Islet precursor cell (in vitro differentiated cells): ENCODE results near the gene CCDC28B.
A peak's percentile ranks its signal among the peaks of the same experiment; 100 is the strongest.

Source experiments
- DNase-seq: peaks from one replicate; pipeline ENCODE4 v3.0.0-alpha.2; 2018

CCDC28B gene

GRCh38 chr1:32195531-32195930 lies 4.9 kb upstream of the CCDC28B start:
- DNase-seq: no peak

DNA sequence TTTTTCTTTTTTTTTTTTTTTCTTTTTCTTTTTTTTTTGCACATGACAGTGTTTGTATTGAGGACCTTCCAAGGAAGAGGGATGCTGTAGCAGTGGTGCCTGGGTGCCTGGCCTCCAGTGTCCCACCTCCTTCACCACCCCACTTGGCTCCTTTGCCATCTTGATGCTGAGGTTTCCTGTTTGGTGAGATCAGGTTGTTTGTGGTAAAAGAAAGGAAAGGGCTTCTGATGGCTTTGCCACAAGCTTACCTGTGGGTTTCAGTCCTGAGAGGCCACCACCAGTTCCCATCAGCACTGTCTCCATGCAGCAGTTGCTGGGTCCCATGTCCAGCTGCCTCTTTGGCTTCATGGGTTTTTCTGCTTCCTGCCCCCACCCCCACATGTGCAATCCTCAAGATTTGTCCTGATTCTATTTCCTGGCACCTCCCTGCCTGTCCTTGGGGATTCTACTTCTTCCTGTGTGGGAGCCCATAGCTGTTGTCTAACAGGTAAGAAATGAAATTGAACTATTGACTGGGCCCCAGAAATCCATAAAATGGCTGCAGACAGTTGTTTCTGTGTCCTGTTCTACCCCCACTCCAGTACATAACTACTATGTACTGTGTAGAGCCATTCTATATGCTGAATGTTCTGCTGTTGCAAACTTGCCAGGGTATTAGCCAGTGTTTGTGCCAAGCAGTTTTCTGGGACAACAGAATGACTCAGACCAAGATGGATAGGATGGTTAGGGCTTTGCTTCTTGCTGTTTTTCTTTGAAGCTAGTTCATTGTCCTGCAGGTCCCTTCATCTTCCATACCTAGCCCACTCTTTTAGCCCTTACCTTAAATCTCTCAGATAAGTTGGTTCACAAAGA lies 4.2 kb upstream of the CCDC28B start:
- DNase-seq: no peak

DNA sequence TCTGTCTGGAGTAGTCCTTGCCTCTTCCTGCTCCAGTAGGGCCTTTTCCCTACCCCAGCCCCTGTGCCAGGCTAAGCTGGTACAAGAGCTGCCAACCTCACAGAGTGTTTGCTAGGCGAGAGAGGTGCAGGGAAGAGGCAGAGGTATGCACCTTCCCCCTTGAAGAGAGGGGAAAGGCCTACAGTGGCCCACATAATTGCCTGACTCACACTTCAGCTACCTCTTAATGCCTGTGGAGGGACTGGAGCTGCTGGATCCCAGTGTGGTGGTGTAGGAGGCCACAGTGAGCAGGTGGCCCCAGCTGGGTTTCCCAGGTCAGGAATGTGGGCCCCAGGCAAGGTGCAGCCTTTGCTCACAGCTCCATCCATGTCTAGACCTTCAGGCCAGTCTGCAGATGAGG lies 3.3 kb upstream of the CCDC28B start:
- DNase-seq: peak; percentile 72

GRCh38 chr1:32197837-32198236 lies 2.6 kb upstream of the CCDC28B start:
- DNase-seq: no peak

- DNase-seq: no peak
Measured at GRCh38 chr1:32198237-32199042, 2.0 kb upstream of the CCDC28B start.

- no peak for DNase-seq
Measured at GRCh38 chr1:32199043-32199716, 1.2 kb upstream of the CCDC28B start.

GRCh38 chr1:32199717-32200072 lies 700 bp upstream of the CCDC28B start:
- DNase-seq: no peak

DNA sequence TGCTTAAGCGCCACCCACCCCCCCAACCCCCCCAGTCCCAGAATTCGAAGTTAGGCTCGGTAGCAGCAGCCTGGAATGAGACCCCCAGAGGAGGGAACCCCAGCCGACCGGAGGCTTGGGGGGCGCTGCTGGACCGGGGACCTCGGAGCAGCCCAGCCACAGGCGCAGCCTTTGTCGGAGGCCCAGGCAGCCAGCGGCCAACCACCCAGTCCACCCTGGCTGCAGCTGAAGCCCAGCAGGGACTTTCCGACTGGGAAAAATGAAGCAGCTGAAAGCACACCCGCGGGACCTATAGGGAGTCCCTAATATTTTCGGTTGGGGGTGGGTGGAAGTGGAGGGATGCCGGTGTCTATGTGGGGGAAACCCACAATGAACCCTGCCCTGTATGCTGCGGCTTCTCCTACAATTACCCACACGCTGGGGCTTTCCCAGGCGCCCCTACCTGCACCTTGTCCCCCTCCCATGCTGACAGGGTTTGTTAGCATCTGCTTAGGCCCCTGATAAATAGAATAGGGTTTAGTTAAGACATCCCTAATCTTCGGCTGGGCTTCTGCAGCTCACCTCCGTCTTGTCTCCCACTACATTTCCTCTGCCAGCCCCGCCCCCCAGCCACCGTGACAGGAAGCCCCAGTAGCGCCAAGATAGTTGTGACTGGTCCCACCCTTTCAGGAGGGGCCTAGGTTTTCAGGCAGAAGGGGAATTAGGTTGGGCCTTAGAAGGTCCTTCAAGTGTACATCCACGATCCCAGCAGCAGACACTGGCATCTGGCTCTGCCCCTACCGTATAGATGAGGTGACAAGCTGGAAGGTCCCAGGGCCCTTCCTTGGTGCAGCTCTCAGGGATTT lies 838 bp downstream of the CCDC28B start:
- peak; percentile 78 for DNase-seq

DNA sequence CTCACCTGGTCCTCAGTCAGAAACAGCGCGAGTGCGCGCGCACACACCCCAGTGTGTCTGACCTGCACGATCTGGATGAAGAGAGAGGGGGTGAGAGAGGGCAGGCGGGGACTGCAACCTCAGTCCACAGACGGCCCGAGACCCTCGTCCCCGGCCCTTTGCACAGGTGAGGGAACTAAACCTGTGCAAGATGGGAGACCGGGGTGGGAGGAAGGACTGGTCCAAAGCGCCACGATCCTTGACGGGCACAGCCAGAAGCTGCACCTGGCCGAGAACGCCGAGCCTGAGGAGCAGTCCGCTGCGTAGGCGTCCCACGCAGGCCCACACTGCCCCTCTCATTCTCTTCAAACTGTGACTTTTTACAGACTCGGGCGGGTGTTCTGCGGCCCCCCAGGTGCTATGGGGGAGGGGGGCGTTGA lies 4.6 kb downstream of the CCDC28B start:
- DNase-seq: no peak

DNA sequence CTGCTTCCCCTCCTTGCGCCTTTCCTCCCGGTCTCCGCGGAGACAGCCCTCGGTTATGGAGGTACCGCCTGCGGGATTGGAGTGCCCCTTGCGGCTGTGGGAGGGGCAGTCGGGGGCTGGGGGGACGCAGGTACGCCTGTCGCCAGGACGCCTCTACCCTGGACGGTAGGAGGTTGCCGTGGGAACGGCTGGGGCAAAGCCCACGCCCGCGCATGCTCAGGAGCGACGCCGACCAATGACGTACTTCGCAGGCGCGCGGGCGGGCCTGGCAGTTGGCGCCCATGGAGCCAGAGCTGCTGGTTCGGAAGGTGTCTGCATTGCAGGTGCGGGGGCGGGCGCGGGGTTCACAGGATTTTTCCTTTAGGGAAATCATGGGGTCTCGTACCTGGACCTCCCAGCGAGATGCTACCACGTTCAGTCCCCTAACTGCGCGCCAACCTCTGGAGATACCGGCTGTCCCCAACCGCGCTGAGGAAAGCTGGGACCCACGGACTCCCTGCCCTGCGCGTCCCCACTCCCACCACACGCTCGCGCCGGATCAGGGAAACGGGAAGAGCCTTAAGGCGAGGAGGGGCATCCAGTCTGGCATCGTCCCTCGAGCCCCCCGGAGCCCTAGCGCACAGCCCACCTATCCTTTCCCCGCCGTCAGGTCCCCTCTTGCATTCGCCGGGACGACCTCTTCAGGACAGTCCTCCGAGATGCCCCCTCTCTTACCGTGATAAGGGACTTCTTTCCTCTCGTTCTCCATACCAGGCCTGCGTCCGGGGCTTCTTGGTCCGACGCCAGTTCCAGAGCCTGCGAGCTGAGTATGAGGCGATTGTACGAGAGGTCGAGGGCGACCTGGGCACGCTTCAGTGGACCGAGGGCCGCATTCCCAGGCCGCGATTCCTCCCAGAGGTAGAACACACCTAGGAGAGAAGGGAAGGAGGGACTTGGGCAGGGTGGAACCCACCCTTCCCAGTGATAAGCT lies 5.3 kb downstream of the CCDC28B start, which contains the start of gene IQCC:
Gene IQCC (plus strand): TSS at position 271 of the 970 bp plus-strand sequence. CDS start 11 bp downstream, at position 282.
- peak; percentile 93 for DNase-seq

- DNase-seq: no peak
Measured at GRCh38 chr1:32208469-32208868, 8.1 kb downstream of the CCDC28B start.

DNA sequence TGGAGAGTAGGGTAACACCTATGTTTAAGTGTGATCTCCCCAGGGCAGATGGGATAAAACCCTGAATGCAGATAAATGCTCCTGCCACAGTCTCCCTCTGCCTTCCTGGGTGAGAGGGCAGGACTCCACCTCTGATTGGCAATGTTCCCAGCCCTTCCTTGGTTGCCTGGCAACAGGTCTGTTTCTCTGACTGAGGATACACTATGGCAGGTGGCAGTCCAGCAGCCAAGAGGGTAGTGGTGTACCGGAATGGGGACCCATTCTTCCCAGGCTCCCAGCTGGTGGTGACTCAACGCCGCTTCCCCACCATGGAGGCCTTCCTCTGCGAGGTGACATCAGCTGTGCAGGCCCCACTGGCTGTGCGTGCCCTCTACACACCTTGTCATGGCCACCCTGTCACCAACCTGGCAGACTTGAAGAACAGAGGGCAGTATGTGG lies 8.5 kb downstream of the CCDC28B start, which contains the start of gene DCDC2B:
Gene DCDC2B (plus strand): TSS at position 199 of the 438 bp plus-strand sequence. CDS start 5 bp downstream, at position 204.
- DNase-seq: no peak

DNA sequence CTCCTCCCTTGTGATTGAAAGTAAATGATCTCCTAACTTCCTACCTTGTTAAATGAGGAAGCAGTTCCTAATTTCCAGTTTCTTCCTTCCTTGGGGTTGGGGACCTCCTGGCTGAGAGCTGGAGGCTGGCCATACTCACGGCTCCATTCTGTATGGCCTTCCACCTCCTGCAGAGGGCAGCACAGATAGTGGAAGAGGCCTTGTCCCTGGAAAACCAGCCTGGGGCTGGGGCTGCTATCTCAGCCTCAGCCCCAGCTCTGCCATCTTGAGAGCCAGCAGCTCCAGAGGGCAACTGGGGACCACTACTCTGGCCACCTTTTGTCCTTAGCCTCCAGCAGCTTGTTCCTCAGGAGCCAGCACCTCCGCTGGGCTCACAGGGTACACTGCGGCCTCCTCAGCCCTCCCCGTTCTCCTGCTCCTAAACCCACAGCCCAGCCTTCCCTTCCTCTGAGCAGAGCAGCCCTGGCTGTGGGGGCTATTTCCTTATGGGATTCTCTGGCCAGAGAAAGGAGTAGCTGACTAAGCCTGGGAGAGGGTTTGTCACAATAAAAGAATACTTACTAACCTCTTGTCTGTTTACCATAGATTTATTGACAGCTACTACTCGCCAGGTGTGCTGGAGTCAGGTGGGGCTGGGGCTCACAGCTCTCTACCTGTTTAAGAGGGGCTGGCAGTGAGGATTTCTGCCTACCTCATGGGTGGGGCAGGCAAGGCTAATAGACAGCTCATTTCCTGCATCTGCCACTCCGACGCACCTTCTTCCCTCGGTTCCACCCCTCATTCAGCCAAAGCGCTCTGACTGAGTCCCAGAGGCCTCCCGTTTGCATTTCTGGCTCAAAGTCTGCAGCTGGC lies 15.5 kb downstream of the CCDC28B start:
- peak; percentile 84 for DNase-seq

GRCh38 chr1:32216566-32216965 lies 16.2 kb downstream of the CCDC28B start:
- no peak for DNase-seq

DNA sequence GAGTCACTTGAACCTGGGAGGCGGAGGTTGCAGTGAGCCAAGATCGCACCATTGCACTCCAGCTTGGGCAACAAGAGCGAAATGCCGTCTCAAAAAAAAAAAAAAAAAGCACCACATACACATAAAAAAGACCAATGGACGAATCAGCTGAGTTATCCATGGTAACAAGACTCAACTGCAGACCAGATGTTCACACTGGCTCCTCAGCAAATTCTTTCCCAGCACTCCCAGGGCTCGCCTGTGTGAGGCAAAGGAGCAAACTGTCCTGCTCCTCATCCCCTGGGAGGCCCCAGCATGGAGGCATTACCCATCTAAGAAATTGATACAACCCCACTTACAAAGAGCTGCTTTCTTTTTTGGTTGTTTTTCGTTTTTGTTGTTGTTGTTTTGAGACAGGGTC lies 18.6 kb downstream of the CCDC28B start:
- no peak for DNase-seq

GRCh38 chr1:32220746-32221580 lies 20.6 kb downstream of the CCDC28B start:
- no peak for DNase-seq

DNA sequence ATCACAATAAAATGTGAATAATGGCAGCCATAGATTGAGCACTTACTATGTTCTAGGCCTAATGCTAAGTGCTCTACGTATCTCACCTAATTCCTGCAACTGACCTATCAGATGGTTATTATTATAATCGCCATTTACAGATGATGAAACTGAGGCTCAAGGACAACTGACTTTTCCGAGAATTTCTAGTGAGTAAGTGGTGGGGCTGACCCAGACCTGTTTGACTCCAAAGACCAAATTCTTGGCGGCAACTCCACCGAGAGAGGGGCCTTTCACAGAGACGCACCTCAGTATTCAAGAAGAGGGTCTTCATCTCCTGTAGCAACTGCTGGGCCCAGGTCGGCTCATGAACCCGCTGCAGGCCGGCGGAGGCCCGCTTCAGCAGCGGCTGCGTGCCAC lies 21.2 kb downstream of the CCDC28B start:
- no peak for DNase-seq

DNA sequence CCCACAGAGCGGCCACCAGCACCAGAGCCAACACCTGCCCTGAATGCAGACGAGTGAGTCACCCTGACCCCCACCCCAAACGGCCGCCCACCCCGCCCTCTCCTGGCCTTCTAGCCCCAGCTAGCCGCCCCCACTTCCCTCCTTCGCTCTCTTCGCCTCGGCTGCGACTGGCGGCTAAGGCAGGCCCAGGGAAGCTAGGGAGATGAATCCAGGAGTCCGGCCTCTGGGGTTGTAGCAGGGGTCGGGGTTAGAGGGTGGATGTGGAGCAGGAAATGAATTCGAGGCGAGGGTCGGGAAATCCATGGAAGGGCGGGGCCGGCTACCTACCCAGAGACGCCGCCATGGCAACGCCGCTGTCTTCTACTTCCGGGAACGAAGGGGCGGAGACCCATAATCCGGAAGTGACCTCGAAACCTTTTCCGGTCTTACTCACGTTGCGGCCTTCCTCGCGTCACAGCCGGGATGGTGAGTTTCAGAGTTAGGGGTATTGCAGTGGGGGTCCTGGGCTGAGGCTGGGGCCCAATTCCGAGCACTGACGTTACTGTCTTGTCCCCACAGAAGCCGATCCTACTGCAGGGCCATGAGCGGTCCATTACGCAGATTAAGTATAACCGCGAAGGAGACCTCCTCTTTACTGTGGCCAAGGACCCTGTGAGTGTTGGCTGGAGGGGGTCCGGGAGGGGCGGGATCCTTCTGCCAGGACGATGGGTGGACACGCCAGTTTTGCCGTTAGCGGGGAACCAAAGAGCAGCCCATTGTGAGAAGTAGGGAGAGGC lies 21.8 kb downstream of the CCDC28B start, which contains the start of the genes EIF3I and TMEM234:
Gene EIF3I (plus strand): TSS at position 428 of the 776 bp plus-strand sequence. CDS start 35 bp downstream, at position 463.
Gene TMEM234 (minus strand): TSS at position 374 of the 776 bp plus-strand sequence. CDS start 31 bp downstream, at position 343.
- DNase-seq: peak; percentile 97
